NCI-H748 (cell line): ENCODE data around the gene DLGAP5.

Experiments used
- DNase-seq: peaks from one replicate; lab custom pipeline; 2025; ENCODE audit not compliant: unreplicated experiment; lab: John Stamatoyannopoulos, UW

The DLGAP5 gene

DNA sequence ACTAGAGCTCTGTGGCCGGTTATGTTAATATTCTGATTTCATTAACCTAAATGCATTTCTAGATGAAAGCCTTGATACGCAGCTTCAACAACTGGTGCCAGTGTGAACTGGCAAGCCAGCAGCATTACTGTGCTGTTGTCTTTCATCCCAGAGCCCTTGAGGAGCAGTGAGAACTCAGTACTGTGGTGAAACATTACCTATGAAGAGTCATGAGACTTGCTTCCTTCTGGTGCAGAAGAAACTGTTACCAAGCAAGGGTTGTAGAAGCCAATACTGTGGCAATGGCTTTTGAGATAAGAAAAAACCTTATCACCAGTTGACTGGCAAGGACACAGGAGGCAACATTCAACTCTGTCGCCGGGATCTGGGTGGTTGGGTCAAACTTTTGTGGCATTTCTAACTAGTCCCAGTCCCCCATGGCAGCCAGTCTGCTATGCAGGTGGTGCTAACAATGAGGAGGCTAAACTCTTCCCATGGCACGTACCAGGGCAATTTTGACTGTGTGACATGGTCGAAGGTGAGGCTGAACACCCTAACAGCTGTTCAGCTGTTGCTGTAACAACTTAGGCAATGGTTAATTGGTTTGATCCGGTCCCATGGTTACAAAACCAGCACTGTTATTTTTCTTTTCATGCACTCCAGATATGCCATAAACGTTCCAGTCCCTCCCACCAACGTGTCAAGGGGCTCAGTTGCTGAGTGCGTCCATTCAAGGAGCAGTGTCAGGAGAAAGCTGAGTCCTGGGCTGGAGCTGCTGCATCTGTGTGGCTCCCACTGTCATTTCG, 74.9 kb downstream of the DLGAP5 start:
- peak; percentile 77 for DNase-seq

DNA sequence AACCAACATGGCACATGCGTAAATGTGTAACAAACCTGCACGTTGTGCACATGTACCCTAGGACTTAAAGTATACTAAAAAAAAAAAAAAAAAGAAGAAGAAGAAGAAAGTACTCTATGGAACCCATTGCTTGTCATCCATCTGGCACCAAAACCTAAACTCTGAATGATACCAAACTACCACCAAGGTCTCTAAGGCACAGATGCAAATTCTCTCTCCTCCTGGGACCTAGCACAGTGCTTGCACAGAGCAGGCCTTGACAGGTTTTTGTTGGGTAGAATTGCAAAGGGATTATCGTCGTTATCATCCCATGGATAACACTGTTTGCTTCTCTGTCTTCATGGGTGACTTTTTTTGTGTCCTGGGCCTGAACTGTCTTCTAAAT, 75.5 kb downstream of the DLGAP5 start:
- DNase-seq = no peak

DNA sequence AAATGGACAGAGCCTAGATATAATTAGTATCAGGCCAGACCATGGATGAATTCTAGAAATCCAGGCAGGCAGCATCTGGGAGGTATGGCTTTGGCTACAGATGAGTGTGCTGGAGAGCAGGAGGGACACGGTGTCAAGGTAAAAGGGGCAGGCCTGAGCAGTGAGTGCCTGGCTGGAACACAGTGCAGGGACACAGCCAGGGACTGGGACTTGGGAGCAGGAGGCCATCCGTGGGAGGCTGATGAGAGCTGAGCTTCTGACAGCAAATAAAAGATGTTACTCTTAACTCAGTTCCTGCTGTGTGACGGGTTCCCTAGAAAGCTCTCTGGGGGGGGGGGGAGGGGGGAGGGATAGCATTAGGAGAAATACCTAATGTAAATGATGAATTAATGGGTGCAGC, 75.9 kb downstream of the DLGAP5 start:
- DNase-seq = no peak

DNA sequence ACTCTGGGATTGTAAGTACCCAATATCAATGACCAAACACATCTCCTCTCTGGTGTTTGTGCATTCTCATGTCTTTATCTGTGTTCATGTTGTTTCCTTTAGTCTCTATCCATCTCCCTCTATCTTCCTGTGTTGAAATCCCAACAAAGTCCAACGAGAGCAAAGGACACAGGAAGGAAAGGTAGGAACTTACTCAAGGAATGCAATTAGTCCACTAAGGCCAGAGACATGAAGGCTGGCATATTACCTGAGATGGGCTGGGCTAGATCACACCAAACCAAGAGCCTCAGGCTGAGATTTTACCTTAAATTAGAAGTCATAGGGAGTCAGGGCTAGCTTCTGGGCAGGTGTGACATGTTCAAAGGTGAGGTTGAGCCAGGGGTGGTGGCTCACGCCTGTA, 76.7 kb downstream of the DLGAP5 start:
- no peak for DNase-seq

DNA sequence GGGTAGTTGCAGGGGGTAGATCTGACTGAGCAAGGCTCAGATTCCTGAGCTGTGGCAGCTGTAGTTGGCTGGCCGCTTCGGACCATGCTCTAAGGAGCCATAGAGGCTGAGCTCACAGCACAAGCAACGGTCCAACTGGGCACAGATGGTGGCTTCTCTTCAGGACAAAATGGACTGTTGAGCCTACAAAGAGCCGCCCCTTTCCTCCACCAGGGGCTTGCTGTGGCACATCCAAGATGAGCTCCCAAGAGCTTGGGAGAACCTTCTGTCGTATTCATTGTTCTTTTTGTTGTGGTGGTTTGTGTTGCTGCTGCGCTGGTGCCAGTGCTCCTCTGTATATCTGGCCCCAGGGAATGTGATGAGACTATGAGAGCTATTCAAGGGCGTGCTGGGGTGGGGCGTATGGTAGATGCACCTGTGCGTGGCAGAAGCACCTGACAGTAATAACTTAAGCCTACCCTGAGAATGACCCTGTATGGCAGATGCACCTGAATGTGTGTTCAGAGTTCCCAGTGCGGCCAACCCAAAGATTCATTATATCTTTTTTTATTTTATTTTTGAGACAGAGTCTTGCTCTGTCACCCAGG, 80.2 kb downstream of the DLGAP5 start:
- no peak for DNase-seq

DNA sequence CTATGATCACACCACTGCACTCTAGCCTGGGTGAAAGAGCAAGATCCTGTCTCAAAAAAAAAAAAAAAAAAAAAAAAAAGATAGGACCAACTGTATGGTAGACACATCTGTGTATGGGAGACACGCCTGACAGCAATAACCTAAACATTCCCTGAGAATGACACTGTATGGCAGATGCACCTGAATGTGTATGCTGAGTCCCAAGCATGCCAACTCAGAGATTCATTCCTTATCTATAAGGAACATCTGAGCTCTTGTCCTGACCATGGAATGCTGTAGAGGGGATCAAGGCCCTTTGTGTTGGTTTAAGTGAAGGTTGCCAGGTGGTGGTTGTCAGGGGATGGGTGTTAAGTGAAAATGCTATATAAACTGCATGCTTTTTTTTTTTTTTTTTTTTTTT, 81.5 kb downstream of the DLGAP5 start:
- DNase-seq = no peak

DNA sequence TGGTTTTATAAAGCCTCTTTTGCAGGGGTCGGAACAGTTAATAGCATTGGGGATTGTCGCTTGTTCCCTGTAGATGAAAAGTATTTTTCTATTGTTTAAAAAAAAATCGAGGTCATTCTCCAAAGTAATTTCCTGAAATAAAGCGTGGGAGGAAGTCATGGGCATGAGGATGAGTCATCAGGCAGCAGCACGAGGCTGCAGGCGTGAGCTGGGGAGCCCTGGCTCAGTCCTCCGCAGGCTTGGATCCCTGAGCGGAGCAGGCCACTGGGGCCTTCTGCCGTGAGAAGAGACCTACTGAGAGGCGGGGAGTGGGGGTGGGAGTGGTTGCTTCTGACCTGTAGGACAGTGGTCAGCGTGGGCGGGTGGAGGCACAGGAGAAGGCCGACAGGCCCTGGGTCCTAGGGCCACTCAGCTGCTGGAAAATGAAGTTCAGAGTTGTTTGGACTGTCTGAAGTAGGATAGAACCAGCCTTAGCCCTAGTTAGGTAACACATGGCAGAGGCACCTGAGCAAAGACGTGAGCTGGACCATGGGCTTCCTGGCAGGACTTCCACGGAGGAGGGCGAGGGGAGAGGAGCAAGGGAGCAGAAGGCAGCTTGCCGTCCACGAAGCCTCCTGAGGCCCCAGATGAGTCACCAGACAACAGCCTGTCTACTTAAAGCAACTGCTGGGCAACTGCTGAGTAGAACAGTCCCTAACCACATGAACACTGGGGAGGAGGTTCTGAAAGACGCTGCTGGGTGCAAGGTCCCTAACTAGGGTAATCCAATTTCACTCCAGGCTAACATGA, 83.4 kb downstream of the DLGAP5 start:
- no peak for DNase-seq

DNA sequence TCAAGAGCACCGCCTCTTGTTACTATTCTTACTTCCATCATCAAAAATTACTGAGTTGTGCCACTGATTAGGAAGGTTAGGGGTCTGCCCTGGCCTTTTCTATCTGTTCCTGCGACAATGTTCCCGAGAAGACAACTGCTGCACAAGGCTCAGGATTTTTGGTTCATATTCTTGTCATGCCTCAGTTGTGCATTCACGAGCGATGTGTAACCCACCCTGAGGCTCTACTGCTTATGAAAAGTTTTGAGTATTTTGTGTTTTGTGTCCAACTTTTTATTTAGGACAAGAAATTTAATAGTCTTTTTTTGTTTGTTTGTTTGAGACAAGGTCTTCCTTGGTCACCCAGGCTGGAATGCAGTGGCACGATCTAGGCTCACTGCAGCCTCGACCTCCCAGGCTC, 85.4 kb downstream of the DLGAP5 start:
- no peak for DNase-seq

DNA sequence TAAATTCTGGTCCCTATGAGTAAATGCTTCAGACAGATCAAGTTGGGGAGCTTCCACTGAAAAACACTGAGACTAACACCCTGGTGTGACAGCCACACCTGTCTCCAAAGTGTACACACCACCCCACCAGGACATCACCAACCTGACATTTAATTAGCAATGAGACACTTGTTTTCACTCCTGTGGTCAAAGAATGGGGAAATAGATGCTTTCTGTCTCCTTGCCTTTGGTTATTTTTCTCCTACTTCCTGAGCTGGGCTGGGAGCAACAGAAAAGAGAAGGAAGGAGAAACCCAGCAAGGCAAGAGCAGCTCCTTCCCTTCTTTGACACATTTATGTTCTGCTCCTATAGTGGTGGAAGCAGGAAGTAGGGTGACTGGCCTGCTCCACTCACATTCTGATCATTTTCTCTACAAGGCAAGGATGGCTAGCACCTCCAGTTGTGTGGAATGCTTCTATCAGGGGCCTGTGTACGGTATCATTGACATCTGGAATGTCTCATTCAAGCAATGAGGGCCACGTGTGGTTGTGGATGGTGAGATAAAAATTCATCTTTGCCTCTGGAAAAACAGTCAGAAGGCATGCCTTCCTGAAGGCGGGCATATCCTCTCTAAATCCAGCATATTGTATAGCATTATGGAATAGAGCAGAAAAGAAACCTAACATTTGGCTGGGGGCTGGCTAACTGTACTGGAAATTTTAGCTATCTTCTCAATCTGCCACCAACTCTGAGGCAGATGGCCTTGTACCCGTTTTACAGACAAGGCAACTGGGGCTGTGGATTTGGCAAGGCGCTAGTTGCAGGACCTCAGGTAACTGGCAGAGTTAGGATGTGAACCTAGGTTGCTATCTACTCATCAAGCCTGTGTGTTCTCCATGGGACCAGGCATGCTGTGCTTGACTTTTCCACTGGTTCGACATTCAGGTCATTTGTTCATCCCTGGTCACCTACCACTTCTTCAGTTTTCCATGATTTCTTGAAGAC, 87.1 kb downstream of the DLGAP5 start:
- DNase-seq = no peak

DNA sequence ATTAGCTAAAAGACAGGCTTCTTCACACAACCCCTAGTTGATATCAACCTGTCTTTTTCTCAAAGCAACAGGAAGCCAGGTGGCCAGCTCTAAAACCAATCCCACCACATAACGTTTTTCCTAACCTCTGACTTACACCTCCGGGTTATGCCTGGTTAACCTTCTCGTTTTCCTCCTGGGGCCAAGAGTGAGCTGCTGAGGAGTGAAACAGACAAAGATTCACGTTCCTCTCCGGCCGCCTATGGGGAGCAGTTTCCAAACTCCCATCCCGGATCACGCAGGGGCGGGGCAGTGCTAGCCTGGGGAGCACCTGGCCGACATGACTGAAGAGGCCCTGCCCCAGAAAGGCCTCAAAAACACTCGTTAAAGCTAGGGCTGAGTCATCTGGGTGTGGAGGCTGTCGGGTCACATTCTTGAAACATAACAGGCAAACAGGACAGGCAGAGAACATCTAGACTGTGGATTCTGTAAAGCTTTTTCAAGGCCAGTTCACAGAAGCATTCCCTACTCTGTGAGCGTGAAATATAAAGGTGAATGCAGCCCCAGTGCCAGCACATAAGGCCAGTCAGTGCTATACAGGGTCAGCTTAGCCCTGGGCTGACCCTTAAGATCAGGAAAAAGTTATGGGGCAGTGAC, 88.3 kb downstream of the DLGAP5 start:
- peak; percentile 32 for DNase-seq

DNA sequence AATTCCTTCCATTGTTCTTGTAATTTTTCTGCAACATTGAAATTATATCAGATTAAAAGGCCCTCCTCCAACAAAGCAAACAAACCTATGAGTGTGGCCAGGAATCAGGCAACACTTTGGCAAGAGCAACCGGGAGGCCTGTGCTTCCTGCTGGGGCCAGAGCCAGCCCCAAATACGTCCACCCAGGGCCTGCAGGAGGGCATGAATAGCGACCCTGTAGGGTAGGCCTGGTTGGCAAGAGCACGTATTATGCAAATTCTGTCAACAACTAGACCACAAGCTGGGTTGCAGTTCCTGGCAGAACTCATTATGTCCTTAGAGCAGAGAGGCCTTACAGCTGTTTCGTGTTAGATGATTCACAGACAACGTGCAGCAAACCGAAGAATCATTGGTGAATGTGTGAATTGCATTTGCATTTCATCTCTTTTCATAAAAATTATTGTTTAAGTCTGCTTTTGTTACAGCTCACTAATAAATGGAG, 89.2 kb downstream of the DLGAP5 start:
- peak; percentile 73 for DNase-seq

DNA sequence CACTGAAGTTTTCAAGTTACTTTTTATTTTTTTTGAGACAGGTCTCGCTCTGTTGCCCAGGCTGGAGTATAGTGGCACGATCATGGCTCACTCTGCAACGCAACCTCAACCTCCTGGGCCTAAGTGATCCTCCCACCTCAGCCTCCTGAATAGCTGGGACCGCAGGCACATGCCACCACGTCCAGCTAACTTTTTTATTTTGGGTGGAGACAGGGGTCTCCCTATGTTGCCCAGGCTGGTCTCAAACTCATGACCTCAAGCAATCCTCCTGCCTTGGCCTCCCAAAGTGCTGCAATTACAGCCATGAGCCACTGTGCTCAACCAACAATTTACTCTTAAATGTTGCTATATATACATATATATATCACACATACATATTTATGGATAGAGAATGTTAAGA, 89.7 kb downstream of the DLGAP5 start:
- no peak for DNase-seq

DNA sequence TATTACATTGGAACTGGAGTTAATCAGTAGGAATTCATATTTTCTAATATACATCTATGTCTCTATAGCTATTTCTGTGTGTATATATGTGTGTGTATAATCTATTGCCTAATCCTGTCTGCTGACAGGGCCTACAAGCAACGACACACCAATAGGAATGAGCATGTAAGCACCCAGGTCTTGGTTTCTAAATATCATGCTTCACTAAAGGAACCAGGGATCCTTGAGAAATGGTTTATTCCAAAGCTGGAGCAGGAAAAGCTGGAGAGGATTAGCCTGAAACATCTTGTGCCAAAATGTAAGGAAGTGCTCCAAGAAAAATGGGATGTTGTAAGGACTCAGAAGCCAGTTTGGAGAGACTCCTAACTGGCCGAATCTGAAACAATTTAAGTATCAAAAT, 91.6 kb downstream of the DLGAP5 start:
- no peak for DNase-seq

DNA sequence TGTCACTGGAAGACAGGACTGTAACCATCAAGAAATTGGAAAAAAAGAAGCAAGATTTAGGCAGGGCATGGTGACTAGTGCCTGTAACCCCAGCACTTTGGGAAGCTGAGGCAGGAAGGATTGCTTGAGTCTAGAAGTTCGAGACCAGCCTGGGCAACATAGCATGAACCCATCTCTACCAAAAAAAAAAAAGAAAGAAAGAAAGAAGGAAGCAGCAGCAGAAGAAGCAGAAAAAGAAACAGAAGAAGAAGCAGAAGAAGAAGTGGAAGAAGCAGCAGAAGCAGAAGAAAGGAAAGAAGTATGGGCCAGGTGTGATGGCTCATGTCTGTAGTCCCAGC, 92.9 kb downstream of the DLGAP5 start:
- DNase-seq = no peak
